NCI-H524 treated with DMSO at 0.1 percent for 48 hours (cell line): ENCODE data around the gene IGFBPL1.
"Not testable (repeated sequence)": the region's sequence is repeated elsewhere in the genome, so short reads cannot be mapped to it uniquely, and the experiment has no call there.

ENCODE experiments used
- DNase-seq: peaks from one replicate; lab custom pipeline; 2025; lab: John Stamatoyannopoulos, UW

IGFBPL1 gene

DNA sequence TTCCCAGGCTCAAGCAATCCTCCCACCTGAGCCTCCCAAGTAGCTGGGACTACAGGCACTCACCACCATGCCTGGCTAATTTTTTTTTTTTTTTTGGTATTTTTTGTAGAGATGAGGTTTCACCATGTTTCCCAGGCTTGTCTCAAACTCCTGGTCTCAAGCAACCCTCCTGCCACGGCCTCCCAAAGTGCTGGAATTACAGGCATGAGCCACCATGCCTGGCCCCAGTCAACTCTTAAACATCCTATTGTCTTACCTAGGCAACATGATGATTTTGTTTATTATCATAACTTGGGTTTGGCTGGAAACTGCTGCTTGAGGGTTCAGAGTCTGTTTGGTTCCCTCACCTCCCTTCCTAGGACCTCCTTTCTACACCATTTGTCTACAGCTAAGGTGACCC, 25.1 kb downstream of the IGFBPL1 start:
- DNase-seq: not testable (repeated sequence)

DNA sequence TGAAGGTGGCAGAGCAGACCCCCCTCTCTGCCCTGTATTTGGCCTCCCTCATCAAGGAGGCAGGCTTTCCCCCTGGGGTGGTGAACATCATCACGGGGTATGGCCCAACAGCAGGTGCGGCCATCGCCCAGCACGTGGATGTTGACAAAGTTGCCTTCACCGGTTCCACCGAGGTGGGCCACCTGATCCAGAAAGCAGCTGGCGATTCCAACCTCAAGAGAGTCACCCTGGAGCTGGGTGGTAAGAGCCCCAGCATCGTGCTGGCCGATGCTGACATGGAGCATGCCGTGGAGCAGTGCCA, 27.9 kb downstream of the IGFBPL1 start:
- no peak for DNase-seq

DNA sequence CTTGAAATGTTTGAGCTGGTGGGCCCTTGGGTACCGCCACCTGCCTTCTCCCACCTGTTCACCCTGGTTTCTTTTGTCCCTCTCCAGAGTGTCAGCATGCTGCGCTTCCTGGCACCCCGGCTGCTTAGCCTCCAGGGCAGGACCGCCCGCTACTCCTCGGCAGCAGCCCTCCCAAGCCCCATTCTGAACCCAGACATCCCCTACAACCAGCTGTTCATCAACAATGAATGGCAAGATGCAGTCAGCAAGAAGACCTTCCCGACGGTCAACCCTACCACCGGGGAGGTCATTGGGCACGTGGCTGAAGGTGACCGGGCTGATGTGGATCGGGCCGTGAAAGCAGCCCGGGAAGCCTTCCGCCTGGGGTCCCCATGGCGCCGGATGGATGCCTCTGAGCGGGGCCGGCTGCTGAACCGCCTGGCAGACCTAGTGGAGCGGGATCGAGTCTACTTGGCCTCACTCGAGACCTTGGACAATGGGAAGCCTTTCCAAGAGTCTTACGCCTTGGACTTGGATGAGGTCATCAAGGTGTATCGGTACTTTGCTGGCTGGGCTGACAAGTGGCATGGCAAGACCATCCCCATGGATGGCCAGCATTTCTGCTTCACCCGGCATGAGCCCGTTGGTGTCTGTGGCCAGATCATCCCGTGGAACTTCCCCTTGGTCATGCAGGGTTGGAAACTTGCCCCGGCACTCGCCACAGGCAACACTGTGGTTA, 28.4 kb downstream of the IGFBPL1 start:
- DNase-seq: no peak

DNA sequence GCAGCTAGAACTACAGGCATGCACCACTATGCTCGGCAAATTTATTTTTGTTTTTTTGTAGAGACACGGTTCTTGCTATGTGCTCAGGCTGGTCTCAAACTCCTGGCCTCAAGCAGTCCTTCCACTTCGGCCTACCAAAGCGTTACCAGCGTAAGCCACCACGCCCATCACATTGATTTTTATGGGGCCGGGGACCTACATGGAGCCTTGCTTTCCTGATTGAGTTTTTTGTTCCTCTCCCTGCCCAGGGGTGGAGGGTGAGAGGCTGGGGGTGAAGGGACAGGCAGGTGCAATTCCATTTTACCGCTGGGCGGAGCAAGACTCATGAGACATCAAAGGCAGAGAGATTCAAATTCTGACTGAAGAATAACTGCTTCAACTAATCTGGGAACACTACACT, 29.8 kb downstream of the IGFBPL1 start:
- no peak for DNase-seq

DNA sequence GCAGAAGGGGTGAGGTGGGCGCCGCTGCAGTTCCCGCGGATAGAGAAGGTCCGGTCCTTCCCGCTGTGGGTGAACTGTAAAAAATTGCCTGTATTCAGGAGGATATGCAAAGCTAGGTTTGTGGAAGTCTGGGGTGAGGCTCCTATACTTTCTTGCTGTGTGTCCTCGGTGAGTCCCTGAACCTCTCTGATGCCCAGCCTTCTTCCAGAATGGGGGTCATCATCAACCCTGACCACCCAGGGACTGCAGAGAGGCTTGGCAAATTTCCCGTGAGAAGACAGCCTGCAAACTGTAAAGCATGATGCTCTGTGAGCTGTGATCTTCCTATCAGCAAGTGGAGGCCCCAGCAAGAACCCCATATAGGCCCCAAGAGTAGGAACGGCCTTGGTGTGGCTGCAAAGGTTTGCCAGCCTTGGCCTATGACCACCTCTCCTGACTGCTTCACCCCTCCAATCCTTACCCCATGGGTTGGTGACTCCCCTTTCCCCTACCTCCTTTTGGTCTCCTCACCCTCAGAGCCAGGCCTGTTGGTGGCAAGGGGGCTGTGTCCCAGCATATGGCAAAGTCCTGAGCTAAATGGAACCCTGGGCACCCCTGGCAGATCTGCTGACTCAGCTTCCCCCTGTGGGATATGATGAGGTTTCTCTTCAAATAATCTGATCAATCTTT, 31.0 kb downstream of the IGFBPL1 start:
- no peak for DNase-seq

DNA sequence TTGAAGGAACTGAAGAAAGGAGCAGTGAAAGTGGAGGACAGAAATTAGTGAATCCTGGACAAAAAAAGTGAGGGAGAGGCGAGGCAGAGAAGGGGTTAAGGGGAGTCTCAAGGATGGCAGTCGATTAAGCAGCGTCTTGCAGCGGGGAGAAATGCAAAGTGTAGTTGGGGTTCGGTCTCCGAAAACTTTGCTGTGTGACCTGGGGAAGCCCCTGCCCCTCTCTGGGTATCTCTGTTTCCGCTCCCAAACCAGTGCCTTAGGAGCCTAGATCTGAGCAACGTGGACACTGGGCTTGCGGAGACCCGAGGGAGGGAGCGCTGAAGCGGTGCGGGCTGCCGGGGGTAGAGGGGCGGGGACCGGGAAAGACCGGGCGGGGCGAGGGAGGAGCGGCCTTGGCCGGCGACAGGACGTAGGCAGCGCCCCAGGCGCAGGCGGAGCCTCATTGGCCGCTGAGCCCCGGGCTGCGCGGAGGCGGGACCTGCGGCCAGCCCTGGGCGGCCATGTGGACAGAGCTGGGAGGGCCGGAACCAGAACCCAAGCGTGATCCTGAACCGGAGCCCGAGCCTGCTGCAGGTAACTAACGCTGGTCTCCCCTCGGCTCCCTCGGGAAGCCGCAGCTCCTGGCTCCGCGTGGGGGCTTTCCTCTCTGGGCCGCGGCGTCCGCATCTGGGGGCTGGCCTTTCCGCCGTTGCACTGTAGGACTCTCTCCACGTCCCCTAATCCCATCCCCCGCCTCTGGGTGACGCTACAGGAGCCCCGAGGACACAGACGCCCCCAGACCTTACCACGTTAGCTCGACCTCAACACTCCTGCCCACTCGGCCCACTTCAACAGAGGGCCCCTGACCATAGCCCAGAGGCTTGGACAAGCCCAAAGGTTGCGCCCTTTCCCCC, 31.8 kb downstream of the IGFBPL1 start, which contains the start of gene ALDH1B1:
ALDH1B1 (plus strand) TSS at position 468 of the 893 bp plus-strand sequence. CDS start 3,047 bp downstream, outside the sequence.
- peak; percentile 47 for DNase-seq

DNA sequence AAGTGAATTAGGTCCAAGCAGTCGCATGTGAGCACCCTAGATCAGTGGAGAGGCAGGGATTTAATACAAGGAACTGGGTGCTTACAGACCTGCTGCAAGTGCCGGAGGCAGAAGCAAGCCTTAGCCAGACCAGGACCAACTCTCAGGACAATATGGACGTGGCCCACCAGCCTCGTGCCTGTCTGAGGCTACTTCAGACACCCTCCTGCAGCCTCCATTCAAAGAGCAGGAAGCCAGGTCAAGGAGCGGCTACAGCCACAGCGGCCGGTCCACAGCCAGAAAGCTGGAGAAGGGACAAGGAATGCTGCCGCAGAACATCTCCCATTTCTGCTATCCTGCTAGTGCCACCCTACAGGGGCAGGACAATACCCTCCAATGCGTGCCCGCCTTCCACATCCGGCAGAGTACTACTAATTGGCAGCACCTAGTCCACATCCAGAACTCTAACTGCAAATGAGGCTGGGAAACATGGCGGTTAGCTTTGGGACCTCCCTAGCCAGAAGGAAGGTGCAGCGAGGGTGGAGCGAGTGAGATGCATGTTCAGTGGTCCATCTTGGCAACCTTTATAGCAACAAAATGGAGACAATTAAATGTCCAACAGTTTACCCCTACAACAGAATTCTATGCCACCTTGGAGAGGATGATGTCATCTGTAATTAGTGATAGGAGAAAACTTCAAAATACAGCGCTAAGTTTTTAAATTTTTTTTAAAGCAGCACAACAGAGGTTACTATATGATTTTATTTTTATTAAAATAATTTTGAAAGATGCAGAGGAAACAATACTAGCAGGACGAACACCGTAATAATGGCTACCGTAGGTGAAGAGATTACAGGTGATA, 32.8 kb downstream of the IGFBPL1 start:
- no peak for DNase-seq

DNA sequence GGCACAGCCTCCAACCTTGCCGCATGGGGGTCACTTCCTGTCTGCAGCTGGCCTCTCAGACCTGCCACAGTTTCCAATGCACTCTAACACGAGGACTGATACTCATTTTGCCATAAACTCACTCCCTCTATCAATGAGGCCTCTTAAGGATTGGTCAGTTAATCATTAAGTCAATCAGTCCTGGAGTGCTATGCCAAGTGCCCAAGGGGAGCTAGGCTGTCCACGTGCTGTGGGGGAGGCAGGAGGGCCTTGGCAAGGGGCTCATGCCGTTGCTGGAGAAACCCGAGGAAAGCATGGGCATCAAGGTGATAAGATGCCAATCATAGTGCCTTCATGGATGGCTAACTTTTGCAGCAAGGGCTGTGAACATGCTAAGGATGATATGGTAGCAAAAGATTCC, 33.4 kb downstream of the IGFBPL1 start:
- no peak for DNase-seq

DNA sequence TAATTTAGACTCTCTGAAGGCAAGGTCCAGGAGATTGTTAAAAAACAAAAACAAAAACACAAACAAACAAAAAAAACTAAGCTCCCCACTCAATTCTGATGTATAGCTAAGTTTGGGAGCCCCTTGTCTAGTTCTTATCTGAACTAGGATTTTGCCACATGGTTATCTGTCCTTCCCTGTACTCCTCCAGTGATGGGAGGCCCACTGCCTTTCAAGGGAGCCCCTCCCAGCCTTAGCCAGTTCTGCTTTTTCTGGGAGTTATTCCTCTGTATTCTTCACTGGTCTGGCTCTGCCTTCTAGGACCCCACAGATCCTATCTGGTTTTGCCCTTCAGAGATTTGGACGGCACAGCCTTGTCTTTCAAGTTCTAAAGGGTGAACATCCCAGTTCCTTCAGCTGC, 33.8 kb downstream of the IGFBPL1 start:
- DNase-seq: no peak

DNA sequence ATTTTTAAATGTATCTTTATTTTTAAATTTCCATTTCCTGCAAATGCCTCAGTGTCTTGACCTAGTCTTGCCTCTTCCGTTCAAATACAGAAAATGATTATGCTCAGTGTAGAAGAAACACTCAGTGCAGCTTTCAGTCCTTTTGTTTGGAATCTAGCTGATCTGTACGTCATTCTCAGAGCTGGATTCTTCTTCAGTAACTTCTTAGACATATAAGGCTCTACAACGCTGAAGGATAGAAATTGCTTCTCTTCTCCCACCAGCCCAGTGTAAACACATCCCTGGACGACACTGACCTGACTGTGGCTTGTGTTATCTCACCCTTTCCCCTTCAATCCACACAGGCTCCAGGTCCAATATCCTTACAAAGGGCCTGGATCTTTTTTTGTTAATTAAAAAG, 34.9 kb downstream of the IGFBPL1 start:
- no peak for DNase-seq

DNA sequence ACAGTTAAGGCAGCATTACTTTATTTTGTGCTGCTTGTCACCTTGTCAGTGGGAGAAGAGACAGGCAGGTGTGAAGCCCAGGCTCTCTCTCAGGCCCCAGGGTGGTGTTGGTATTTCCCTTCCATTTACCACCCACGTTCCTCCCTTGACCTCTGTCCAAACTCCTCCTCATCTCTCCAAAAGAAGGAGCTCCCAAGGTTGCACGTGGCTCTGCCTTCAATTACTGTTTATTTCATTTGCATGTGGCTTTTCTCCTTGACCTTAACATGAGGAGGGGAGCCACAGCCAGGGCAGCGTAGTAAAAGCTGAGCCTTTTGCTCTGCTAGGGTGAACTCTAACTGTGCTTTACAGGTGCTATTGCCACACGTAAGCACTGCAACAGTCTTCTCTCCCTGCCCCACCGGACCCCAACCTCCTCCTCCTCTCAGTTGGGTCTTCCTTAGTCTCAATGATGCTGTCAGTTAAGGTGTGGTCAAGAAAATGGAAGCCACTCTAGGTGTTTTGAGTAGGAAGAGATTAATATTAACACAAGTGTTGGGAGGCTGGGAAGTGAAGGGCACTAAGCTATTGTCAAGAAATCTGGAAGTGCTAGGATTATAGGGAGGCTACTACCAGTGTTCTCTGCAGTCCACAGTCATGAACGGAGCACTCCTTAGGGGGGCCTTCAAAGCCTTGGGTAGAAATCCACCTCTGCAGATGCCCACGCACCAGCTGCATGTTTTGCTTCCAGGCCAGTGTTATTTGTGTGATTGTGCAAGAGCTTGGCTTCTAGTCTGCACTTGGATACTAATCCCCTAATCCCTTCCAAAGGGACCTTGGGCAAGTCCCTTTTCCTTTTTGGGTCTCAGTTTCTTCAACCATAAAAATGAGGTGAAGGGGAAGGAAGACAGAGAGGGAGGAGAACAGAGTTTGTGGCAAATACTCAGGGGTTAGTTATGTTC, 35.7 kb downstream of the IGFBPL1 start:
- peak; percentile 30 for DNase-seq

DNA sequence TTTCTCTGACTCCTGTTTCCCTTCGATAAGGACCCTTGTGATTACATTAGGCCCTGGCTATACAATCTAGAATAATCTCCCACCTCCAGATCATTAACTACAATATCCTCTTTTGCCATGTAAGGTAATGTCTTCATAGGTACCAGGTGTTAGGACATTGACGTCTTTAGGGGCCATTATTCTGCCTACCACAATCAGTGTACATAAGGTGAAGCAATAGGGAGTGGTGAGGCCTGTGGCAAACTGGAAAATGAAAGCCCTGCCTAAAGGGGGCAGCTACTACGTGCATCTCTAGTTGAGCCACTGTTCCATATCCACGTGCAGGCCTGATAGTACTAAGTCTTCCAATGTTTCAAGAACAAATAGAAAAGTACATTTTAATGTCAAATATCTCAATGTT, 36.5 kb downstream of the IGFBPL1 start:
- no peak for DNase-seq

DNA sequence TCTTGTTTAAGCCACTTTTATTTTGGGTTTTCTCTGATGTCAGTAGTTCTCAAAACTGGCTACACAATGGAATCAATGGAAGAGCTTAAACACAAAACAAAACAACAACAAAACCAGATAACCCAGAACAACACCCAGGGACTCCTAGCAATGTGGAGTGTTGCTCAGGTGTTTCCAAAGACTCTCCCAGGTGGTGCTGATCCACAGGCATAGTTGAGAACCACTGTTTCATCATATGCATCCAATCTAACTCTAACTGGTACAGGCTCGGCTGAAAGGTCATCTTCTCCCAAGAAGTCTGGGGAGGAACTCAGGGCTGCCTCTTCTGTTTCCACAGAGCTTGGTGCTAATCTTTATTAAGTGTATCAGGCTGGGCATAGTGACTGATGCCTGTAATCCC, 37.2 kb downstream of the IGFBPL1 start:
- no peak for DNase-seq

DNA sequence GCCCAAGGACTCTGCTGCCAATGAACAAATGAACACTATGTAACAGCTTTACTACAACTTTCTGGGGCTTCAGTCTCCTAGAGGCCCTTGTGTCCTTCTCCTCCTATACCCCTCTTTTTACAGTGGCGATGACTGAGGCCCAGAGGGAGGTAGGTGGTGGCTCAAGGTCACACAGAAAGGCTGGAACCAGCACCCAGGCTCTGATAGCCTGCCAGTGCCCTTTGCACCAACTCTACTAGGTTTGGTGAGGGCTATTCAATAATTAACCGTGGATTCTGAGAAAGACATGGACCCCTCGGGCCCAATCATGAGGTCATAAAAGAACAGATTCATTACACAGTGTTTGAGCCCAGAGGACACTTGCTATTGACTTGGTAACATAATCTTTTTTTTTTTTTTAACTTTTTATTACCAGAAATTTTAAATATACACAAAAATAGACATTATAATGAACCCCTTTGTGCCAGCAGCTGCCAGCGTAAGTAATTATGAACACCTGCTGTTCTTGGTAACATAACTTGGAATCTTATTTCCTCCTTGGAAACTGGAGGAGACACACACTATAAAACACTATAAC, 37.8 kb downstream of the IGFBPL1 start:
- DNase-seq: no peak

DNA sequence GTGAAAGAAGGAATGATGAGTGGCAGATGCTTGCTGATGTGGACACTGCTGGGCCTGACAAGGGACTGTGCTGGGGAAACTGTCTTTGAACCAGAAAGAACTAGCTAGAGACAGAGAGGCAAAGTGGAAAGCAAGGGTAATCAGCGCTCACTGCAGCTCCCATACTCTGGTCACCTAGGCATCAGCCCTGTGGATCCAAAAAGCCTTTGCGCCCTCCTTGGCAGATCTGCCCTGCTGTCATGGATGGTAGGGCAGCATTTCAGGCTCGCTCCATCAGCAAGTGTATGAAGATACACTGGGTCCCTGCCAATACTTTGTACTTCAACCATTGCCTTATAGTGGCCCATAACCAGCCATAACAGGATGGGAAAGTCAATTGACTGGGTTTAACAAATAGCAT, 38.4 kb downstream of the IGFBPL1 start:
- DNase-seq: no peak

DNA sequence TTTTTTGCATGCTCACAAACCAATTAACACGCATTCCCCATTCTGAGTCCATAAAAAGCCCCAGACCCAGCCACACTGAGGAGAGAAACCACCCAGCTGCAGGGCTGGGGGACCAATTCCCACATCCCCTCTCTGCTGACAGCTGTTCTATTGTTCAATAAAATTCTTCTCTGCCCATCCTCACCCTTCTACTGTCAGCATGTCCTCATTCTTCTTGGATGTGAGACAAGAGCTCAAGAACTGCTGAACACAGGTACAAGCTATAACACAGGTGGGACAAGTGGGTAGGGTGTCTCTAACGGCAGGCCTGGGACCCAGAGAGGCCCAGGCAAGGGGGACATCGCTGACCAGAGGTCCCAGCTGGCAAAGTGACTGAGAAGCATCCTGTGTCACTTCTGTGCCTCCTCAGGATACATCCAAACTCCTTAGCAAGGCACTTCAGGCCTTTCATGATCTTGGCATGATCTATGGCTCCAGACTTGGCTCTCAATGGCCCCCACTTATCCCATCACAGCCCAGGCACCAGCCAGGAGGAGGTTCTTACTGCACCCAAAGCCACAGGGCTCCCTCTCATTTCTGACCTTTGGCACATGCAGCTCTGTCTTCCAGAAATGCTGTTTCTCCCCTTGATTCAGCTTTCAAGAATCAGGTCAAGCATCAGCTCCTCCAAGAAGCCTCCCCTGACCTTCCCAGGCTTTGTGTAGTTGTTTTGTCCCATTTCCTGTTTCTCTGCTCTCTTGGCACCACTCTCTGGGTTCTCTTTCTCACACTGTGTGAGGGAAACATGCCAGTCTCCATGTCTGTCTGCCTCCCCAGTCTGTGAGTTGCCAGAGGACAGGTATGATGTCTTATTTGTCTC, 39.0 kb downstream of the IGFBPL1 start:
- no peak for DNase-seq

DNA sequence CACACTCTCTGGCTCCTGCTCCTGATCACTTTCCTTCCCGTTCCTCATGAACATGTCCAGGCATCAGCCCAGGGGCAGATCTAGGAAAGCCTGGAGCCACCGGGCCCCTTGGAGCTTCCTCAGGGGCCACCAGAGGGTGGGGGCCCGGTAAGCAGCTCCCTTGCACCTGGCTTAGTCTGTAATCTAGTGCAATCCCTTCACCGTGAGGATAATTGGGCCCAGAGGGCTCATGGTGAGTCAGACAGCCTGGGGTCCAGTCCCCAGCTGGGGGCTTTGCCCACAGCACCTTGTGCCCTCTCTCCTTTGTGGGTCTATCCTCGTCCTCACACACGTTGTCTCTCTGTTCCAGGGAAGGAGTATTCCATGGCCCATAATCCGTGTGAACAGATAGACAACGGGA, 42.1 kb downstream of the IGFBPL1 start:
- DNase-seq: no peak

DNA sequence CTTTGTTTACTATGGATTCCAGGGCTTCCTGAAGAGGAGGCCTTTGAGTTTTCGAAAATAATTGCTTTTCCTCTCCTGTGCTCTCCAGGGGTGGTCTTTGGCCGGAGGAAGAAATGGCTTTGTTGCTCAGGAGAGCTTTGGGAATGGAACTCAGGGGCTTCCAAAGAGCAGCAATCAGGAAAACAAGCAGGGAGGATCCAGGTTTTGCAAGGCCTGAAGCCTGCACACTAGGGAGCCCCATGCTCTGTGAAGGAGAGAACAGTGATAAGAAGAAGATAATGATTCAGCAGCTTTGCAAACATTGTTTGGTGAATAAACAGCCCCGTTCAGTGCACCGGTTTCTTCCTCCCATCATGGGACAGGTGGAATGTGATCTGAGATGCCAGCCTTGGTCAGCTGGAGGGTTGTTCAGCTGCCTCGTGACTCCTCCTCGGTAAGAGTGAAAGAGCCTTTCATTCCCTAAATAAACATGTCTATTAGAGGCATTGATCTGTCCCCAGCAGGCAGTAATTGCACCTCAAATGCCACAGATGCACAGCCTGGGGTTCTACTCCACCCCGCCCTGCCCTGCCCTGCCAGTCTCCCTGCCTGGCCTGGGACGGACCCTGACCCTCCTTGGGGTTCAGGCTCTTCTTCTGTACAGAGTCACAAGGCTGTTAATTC, 43.3 kb downstream of the IGFBPL1 start:
- no peak for DNase-seq
